HG02610 (cell line): Measurements from ENCODE around the gene GOLGA8R.
"Not testable (repeated sequence)": the region's sequence is repeated elsewhere in the genome, so short reads cannot be mapped to it uniquely, and the experiment has no call there.

Experiments used
- ATAC-seq: cut with Tn5 transposase; IDR thresholded peaks from one replicate; pipeline ENCODE4 v1.9.1; 2021; ENCODE audit warnings: mild to moderate bottlenecking, moderate library complexity; ENCODE audit not compliant: unreplicated experiment

GOLGA8R gene

DNA sequence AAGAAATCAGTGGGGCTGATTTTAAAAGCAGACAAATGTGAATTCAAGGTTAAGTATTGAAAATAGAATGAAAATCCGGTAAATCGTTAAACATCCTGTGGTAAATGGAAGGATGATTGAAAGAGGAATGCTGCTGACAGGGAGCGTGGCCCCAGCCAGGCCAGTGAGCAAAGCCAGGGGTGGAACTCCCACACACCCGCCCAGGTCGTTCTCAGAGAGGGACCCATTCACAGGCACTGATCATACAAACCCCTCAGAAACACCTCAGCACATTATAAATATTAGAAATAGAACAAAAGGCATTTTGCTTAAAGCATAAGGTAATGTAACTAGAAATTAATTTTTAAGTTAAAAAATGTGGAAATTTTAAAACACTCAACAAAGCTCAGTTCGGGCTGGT, 59.0 kb downstream of the GOLGA8R start:
- ATAC-seq: not testable (repeated sequence)
